OCI-LY1 (cell line): ENCODE data around the gene OR10V1.

ENCODE experiments used
- CTCF ChIP-seq: fragments of 200-600 bp; sonication (generic), shearing (Covaris generic); IDR thresholded peaks from 2 replicates; pipeline ENCODE4 v1.5.1; 2017; ENCODE audit warnings: mild to moderate bottlenecking, antibody characterized with exemption, low read length, moderate library complexity, mixed read lengths
- EZH2 ChIP-seq: fragments of 200-600 bp; sonication (generic), shearing (Covaris generic); IDR thresholded peaks from 2 replicates; pipeline ENCODE4 v1.8.0; 2017; ENCODE audit warnings: borderline replicate concordance, mixed run types, mild to moderate bottlenecking, antibody characterized with exemption, low read length, moderate library complexity, mixed read lengths

- no peak for TF ChIP-seq CTCF
- no peak for TF ChIP-seq EZH2
Observed at GRCh38 chr11:59760771-59761170, 47.1 kb upstream of the OR10V1 start.
